Naive thymus-derived CD4-positive, alpha-beta T cell (primary cell): ENCODE results near the gene ANKRD50. TPM values are rescaled to one million over a fixed set of nuclear protein-coding genes. Genes with fewer than 3 reads are reported as not detected.

Experiments
- ATAC-seq: fragments of 150-1000 bp; cut with Tn5 transposase; 2 replicates; pipeline ENCODE4 v1.10.0; 2021; ENCODE audit warnings: mild to moderate bottlenecking, moderate library complexity
- CTCF ChIA-PET: fragments of 350-600 bp; sonication (Branson Sonifier 250); formaldehyde crosslinking; loops from one replicate; lab custom pipeline; 2021; ENCODE audit warnings: antibody characterized with exemption; lab: Charles Lee
- POLR2A ChIA-PET: fragments of 350-600 bp; sonication (Branson Sonifier 250); formaldehyde crosslinking; loops from one replicate; lab custom pipeline; 2021; ENCODE audit warnings: antibody characterized with exemption, inconsistent platforms; lab: Charles Lee
- DNase-seq, 9 donors: peaks; one replicate each; pipeline versions ENCODE4 v3.0.0 to v3.0.0-alpha.2; 2020 to 2022; ENCODE audit warnings: mixed read lengths in 1 of 9
- H3K27ac ChIP-seq: one replicate; pipeline ENCODE4 v1.7.0; 2013; ENCODE audit warnings: mild to moderate bottlenecking, low read depth, low read length, moderate library complexity
- H3K27me3 ChIP-seq, 2 donors: one replicate each; pipeline ENCODE4 v1.7.0; 2013; ENCODE audit warnings: low read length in 2 of 2, mild to moderate bottlenecking in 2 of 2, moderate library complexity in 2 of 2; ENCODE audit not compliant: control insufficient read depth in 2 of 2, insufficient read depth in 2 of 2
- H3K36me3 ChIP-seq, 3 experiments: 1 replicate in 2 of 3; 2 replicates in 1 of 3; pipeline ENCODE4 v1.7.0; 2013; ENCODE audit warnings: low read length in 3 of 3, mild to moderate bottlenecking in 3 of 3, moderate library complexity in 1 of 3; ENCODE audit not compliant: insufficient read depth in 3 of 3, control insufficient read depth in 2 of 3
- H3K4me1 ChIP-seq, 2 donors: one replicate each; pipeline ENCODE4 v1.7.0; 2013; ENCODE audit warnings: low read length in 2 of 2, mild to moderate bottlenecking in 2 of 2, moderate library complexity in 1 of 2; ENCODE audit not compliant: control insufficient read depth in 2 of 2, insufficient read depth in 2 of 2
- H3K4me3 ChIP-seq: 2 replicates; pipeline ENCODE4 v1.7.0; 2013; ENCODE audit warnings: mild to moderate bottlenecking, low read length
- H3K9me3 ChIP-seq, 3 experiments: 1 replicate in 2 of 3; 2 replicates in 1 of 3; pipeline ENCODE4 v1.7.0; 2013; ENCODE audit warnings: low read length in 3 of 3; ENCODE audit not compliant: control insufficient read depth in 2 of 3
- H3K27ac Mint-ChIP-seq, 9 donors: one replicate each; pipeline ENCODE4 v1.8.0; 2020 to 2022; ENCODE audit warnings: mixed read lengths in 9 of 9, mild to moderate bottlenecking in 8 of 9, moderate library complexity in 5 of 9, inconsistent platforms in 2 of 9
- H3K27me3 Mint-ChIP-seq, 5 donors: one replicate each; pipeline ENCODE4 v1.8.0; 2021 to 2022; ENCODE audit warnings: mixed read lengths in 5 of 5, mild to moderate bottlenecking in 1 of 5
- H3K36me3 Mint-ChIP-seq, 5 donors: one replicate each; pipeline ENCODE4 v1.8.0; 2020 to 2022; ENCODE audit warnings: mixed read lengths in 5 of 5, mild to moderate bottlenecking in 3 of 5, inconsistent platforms in 1 of 5
- H3K4me1 Mint-ChIP-seq, 7 donors: one replicate each; pipeline ENCODE4 v1.8.0; 2020 to 2022; ENCODE audit warnings: mixed read lengths in 7 of 7, mild to moderate bottlenecking in 3 of 7, inconsistent platforms in 1 of 7
- H3K4me3 Mint-ChIP-seq, 10 donors: one replicate each; pipeline ENCODE4 v1.8.0; 2020 to 2022; ENCODE audit warnings: mild to moderate bottlenecking in 10 of 10, mixed read lengths in 10 of 10, moderate library complexity in 6 of 10, inconsistent platforms in 2 of 10
- H3K9me3 Mint-ChIP-seq, 11 donors: one replicate each; pipeline ENCODE4 v1.8.0; 2020 to 2022; ENCODE audit warnings: mixed read lengths in 11 of 11, mild to moderate bottlenecking in 4 of 11, inconsistent platforms in 1 of 11, moderate library complexity in 1 of 11
- intact Hi-C, 2 donors: fragments of 100-400 bp; cut with micrococcal nuclease; formaldehyde crosslinking; loops; one replicate each; pipeline ENCODE4 v1.15.1; 2023
- polyA plus RNA-seq, 2 donors: library from polyadenylated mRNA; unstranded; fragments of 300-500 nt; fragmentation: Illumina TruSeq; gene quantifications; one replicate each; pipeline ENCODE4 v1.2.3, GENCODE V29; 2021
- total RNA-seq, 6 experiments: library from RNA in 5 of 6; stranded (reverse) in 5 of 6; gene quantifications; 1 replicate in 5 of 6; 2 replicates in 1 of 6; pipeline ENCODE4 v1.2.3 and lab custom pipeline; 2021 to 2026

The ANKRD50 gene
- total and polyA plus RNA-seq, 7 experiments from 2014 or later = 0.15 to 3.5 (median 0.65) TPM

- intact Hi-C loops = loop anchor here in 1 of 2 donors (1.0 kb wide), 1 partner anchor 8 kb away; no protein-coding TSS in a partner anchor
- ATAC-seq = peak; percentile 51
- H3K36me3 Mint-ChIP-seq = no peaks in the 10 kb centered on the region
- no peaks in the 10 kb centered on the region for H3K4me1 ChIP-seq
- POLR2A ChIA-PET = no interaction called here
- H3K9me3 Mint-ChIP-seq = no peaks in the 10 kb centered on the region
- H3K27me3 Mint-ChIP-seq = no peaks in the 10 kb centered on the region
- CTCF ChIA-PET = no interaction called here
- no peaks in the 10 kb centered on the region for H3K9me3 ChIP-seq
- H3K27ac ChIP-seq = no peak overlapping the region
- no peaks in the 10 kb centered on the region for H3K27me3 ChIP-seq
- no peaks in the 10 kb centered on the region for H3K4me1 Mint-ChIP-seq
- no peaks in the 10 kb centered on the region for H3K36me3 ChIP-seq
- DNase-seq = no peak
- H3K4me3 ChIP-seq = no peak overlapping the region
- no peak overlapping the region for H3K4me3 Mint-ChIP-seq
- peak overlapping the region in 1 of 9 donors; percentile 36 for H3K27ac Mint-ChIP-seq
Measured at GRCh38 chr4:124631760-124632159, 80.8 kb downstream of the ANKRD50 start.

GRCh38 chr4:124629681-124630080 is 82.9 kb downstream of the ANKRD50 start:
- no peaks in the 10 kb centered on the region for H3K36me3 Mint-ChIP-seq
- ATAC-seq = no peak
- H3K27me3 Mint-ChIP-seq = no peaks in the 10 kb centered on the region
- H3K4me3 ChIP-seq = no peak overlapping the region
- POLR2A ChIA-PET = no interaction called here
- H3K36me3 ChIP-seq = no peaks in the 10 kb centered on the region
- no peaks in the 10 kb centered on the region for H3K27me3 ChIP-seq
- intact Hi-C loops = no loop called here
- DNase-seq = no peak
- H3K4me1 Mint-ChIP-seq = no peaks in the 10 kb centered on the region
- no peaks in the 10 kb centered on the region for H3K4me1 ChIP-seq
- H3K4me3 Mint-ChIP-seq = no peak overlapping the region
- H3K27ac ChIP-seq = no peak overlapping the region
- no peak overlapping the region for H3K27ac Mint-ChIP-seq
- no peaks in the 10 kb centered on the region for H3K9me3 ChIP-seq
- CTCF ChIA-PET = no interaction called here
- peaks cover 0 to 4% (median 0%) of the 10 kb centered on the region in 11 donors for H3K9me3 Mint-ChIP-seq
